ENCODE data around the gene KCNQ4. TPM values are rescaled to one million over a fixed set of nuclear protein-coding genes. Genes with fewer than 3 reads are reported as not detected.

Gene KCNQ4
- total and polyA plus RNA-seq, 2 donors (not counting 3 experiments of a cell fraction or from before 2014, with no cell fraction given) = 0.06 to 0.07 TPM

DNA sequence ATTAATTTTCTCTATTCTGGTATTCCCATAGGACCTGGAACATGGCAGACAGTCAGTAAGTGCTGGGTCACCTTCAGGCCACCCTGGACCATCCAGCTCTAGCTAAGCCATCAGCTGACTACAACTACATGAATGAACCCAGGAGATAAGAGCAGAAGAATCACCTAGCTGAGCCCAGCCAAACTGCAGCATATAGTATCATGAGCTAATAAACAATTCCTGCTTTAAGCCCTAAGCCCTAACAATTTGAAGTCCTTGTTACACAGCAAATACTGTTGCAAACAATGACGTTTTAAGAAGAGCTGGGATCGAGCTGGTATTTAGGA, 92.8 kb downstream of the KCNQ4 start:
- dilution Hi-C loops (cut with MboI; ENCODE audit: extremely low pct_ligation_motif_present, low sequenced_read_pairs) = no loop called here

GRCh38 chr1:40876891-40877290, 93.3 kb downstream of the KCNQ4 start:
- ChIA-PET CTCF (interaction anchor here (1.4 to 5.9 kb wide), 5 partner anchors 12 to 76 kb away, joined by 4 to 84 read pairs (median 9); partner anchors contain the start of gene CITED4), POLR2A (interaction anchor here (1.3 to 1.7 kb wide), 2 partner anchors 15 to 71 kb away, joined by 4 to 13 read pairs; partner anchors contain the start of gene CITED4)
- H3K9me3 ChIP-seq (replicated peaks; ENCODE audit: control insufficient read depth, insufficient read depth, low read length) = no peaks in the 10 kb centered on the region
- DNase-seq (ENCODE audit: low read depth, low spot score) (no peak), FAIRE-seq (peak; percentile 42)
- H3K4me1 ChIP-seq (ENCODE audit: control insufficient read depth, extremely low read depth, insufficient read depth, low read length) = peaks cover 42% of the 10 kb centered on the region
- no peaks in the 10 kb centered on the region for H3K9me1 ChIP-seq (replicated peaks; ENCODE audit: control insufficient read depth, extremely low read depth, insufficient read depth, low read length)
- intact Hi-C loops (cut with micrococcal nuclease) (no loop called here), dilution Hi-C loops (cut with MboI; ENCODE audit: extremely low pct_ligation_motif_present, low sequenced_read_pairs) (no loop called here)
- BruUV-seq (replicated peaks) = no TSS peak
- H3K27ac ChIP-seq (ENCODE audit: insufficient read depth, low read depth, low read length) = peak overlapping the region; percentile 98
- no peaks in the 10 kb centered on the region for H4K20me1 ChIP-seq (replicated peaks; ENCODE audit: control insufficient read depth, extremely low read depth, insufficient read depth, low read length)
- no peaks in the 10 kb centered on the region for H3K36me3 ChIP-seq (ENCODE audit: control insufficient read depth in 2 of 2, extremely low read depth in 1 of 2, insufficient read depth in 2 of 2, low read length in 2 of 2)
- TF ChIP-seq POLR2AphosphoS5 (IDR thresholded peaks at IDR 0.05; ENCODE audit: insufficient read depth, low read depth, low read length) (no peak), GATA2 (IDR thresholded peaks at IDR 0.05; ENCODE audit: insufficient read depth, insufficient read length, low read depth, low read length) (no peak), FOS (IDR thresholded peaks at IDR 0.05; ENCODE audit: borderline replicate concordance, insufficient read depth, low read length) (no peak), JUN (IDR thresholded peaks at IDR 0.05; ENCODE audit: borderline replicate concordance, insufficient read depth, insufficient read length, low read depth) (no peak), EZH2 (IDR thresholded peaks at IDR 0.05; ENCODE audit: borderline replicate concordance, low read depth, low read length, severe bottlenecking) (no peak), CTCF (IDR thresholded peaks at IDR 0.05; ENCODE audit: extremely low read depth in 1 of 2, insufficient read depth in 1 of 2, low read depth in 1 of 2, low read length in 2 of 2) (no peak), MYC (IDR thresholded peaks at IDR 0.05; ENCODE audit: low read depth, low read length) (no peak), POLR2A (IDR thresholded peaks at IDR 0.05; ENCODE audit: low read depth, low read length) (no peak)
- TF ChIP-seq, protein P1, sequence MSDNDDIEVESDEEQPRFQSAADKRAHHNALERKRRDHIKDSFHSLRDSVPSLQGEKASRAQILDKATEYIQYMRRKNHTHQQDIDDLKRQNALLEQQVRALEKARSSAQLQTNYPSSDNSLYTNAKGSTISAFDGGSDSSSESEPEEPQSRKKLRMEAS (IDR thresholded peaks at IDR 0.05; ENCODE audit: insufficient read depth, insufficient read length) = no peak
- peak overlapping the region; percentile 59 for H3K9ac ChIP-seq (replicated peaks; ENCODE audit: extremely low read depth, insufficient read depth, low read length)
- no peaks in the 10 kb centered on the region for H3K27me3 ChIP-seq (ENCODE audit: control insufficient read depth in 2 of 2, insufficient read depth in 2 of 2, low read length in 2 of 2)
- H3K79me2 ChIP-seq (ENCODE audit: control insufficient read depth, insufficient read depth, low read length) = no peaks in the 10 kb centered on the region
- no peak overlapping the region for H2AFZ ChIP-seq (ENCODE audit: low read depth, low read length)
- H3K4me2 ChIP-seq (ENCODE audit: insufficient read depth, low read length) = no peak overlapping the region
- H3K4me3 ChIP-seq (replicated peaks in 1 of 3; ENCODE audit: insufficient read depth in 1 of 3, low read depth in 1 of 3, low read length in 3 of 3) = no peak overlapping the region

More for the DNA sequence above, 92.8 kb downstream of the KCNQ4 start:
- H3K27me3 ChIP-seq (ENCODE audit: control insufficient read depth in 2 of 2, insufficient read depth in 2 of 2, low read length in 2 of 2) = no peaks in the 10 kb centered on the region
- no peaks in the 10 kb centered on the region for H3K36me3 ChIP-seq (ENCODE audit: control insufficient read depth in 2 of 2, extremely low read depth in 1 of 2, insufficient read depth in 2 of 2, low read length in 2 of 2)
- no peak for FAIRE-seq
- H2AFZ ChIP-seq (ENCODE audit: low read depth, low read length) = no peak overlapping the region
- H3K9me3 ChIP-seq (replicated peaks; ENCODE audit: control insufficient read depth, insufficient read depth, low read length) = no peaks in the 10 kb centered on the region
- DNase-seq (ENCODE audit: low read depth, low spot score) = no peak
- no TSS peak for BruUV-seq (replicated peaks)
- H3K79me2 ChIP-seq (ENCODE audit: control insufficient read depth, insufficient read depth, low read length) = no peaks in the 10 kb centered on the region
- no peak for TF ChIP-seq GATA2 (IDR thresholded peaks at IDR 0.05; ENCODE audit: insufficient read depth, insufficient read length, low read depth, low read length)
- TF ChIP-seq EZH2 (IDR thresholded peaks at IDR 0.05; ENCODE audit: borderline replicate concordance, low read depth, low read length, severe bottlenecking) = no peak
- TF ChIP-seq, protein P1 (IDR thresholded peaks at IDR 0.05; ENCODE audit: insufficient read depth, insufficient read length) = no peak
- no peak for TF ChIP-seq POLR2AphosphoS5 (IDR thresholded peaks at IDR 0.05; ENCODE audit: insufficient read depth, low read depth, low read length)
- no peak for TF ChIP-seq POLR2A (IDR thresholded peaks at IDR 0.05; ENCODE audit: low read depth, low read length)
- H3K4me1 ChIP-seq (ENCODE audit: control insufficient read depth, extremely low read depth, insufficient read depth, low read length) = peaks cover 42% of the 10 kb centered on the region
- intact Hi-C loops (cut with micrococcal nuclease) = no loop called here
- H3K4me3 ChIP-seq (replicated peaks in 1 of 3; ENCODE audit: insufficient read depth in 1 of 3, low read depth in 1 of 3, low read length in 3 of 3) = no peak overlapping the region
- peak overlapping the region; percentile 98 for H3K27ac ChIP-seq (ENCODE audit: insufficient read depth, low read depth, low read length)
- peak overlapping the region; percentile 26 for H3K4me2 ChIP-seq (ENCODE audit: insufficient read depth, low read length)
- no peaks in the 10 kb centered on the region for H4K20me1 ChIP-seq (replicated peaks; ENCODE audit: control insufficient read depth, extremely low read depth, insufficient read depth, low read length)
- no peaks in the 10 kb centered on the region for H3K9me1 ChIP-seq (replicated peaks; ENCODE audit: control insufficient read depth, extremely low read depth, insufficient read depth, low read length)
- peak overlapping the region; percentile 12 for H3K9ac ChIP-seq (replicated peaks; ENCODE audit: extremely low read depth, insufficient read depth, low read length)
- CTCF ChIA-PET = interaction anchor here (0.8 to 5.9 kb wide), 7 partner anchors 14 to 76 kb away, joined by 3 to 84 read pairs (median 6); partner anchors contain the start of gene CITED4
- POLR2A ChIA-PET = interaction anchor here (1.3 to 1.7 kb wide), 2 partner anchors 14 to 72 kb away, joined by 4 to 13 read pairs; partner anchors contain the start of gene CITED4
